HCT116 (cell line): ENCODE measurements around the gene MID1. TPM values are rescaled to one million over a fixed set of nuclear protein-coding genes. Genes with fewer than 3 reads are reported as not detected.

Source experiments
- ATAC-seq: fragments of 200-7000 bp; cut with Tn5 transposase; 2 replicates; pipeline ENCODE4 v1.9.1; 2020; ENCODE audit warnings: mild to moderate bottlenecking, moderate library complexity
- BruUV-seq: library from RNA; stranded (reverse); fragments of 400-500 nt; replicated peaks from 2 replicates; lab custom pipeline; 2021; lab: Mats Ljungman, UMichigan
- CTCF ChIA-PET: fragments of 300-600 bp; sonication (Branson Sonifier 250); formaldehyde crosslinking; loops from one replicate; lab custom pipeline; 2021; ENCODE audit warnings: antibody characterized with exemption; lab: Charles Lee
- POLR2A ChIA-PET: fragments of 300-600, 350-600 bp; sonication (Branson Sonifier 250); formaldehyde crosslinking; loops from one replicate; lab custom pipeline; 2021; ENCODE audit warnings: antibody characterized with exemption; lab: Charles Lee
- RAD21 ChIA-PET, 2 experiments: fragments of 300-600 bp; sonication (Branson Sonifier 250); formaldehyde crosslinking; loops; one replicate each; lab custom pipeline; 2023; ENCODE audit warnings: low total read pairs in 2 of 2; ENCODE audit not compliant: uncharacterized antibody in 2 of 2, unreplicated experiment in 2 of 2, low non-redundant PET in 1 of 2; lab: Charles Lee
- DNase-seq: peaks from one replicate; pipeline ENCODE4 v3.0.0-alpha.2; 2010; ENCODE audit warnings: low read depth, low spot score
- H2AFZ ChIP-seq: fragments of 200-600 bp; shearing (Covaris generic), sonication (generic); 2 replicates; pipeline ENCODE4 v1.6.1; 2017; ENCODE audit warnings: low read depth, mixed run types, mixed read lengths, antibody characterized with exemption, low read length; ENCODE audit not compliant: poor library complexity, severe bottlenecking
- H3K27ac ChIP-seq: 2 replicates; pipeline ENCODE4 v1.5.1; 2012; ENCODE audit warnings: low read depth, low read length
- H3K27me3 ChIP-seq: fragments of 200-600 bp; sonication (generic); 2 replicates; pipeline ENCODE4 v1.6.1; 2016; ENCODE audit warnings: mixed run types, low read length, mixed read lengths; ENCODE audit not compliant: insufficient read depth
- H3K36me3 ChIP-seq, 2 experiments: fragments of 200-500 bp in 1 of 2; fragments of 200-600 bp in 1 of 2; sonication (Bioruptor generic) in 1 of 2; sonication (generic) in 1 of 2; 2 replicates each; pipeline versions ENCODE4 v1.5.1 to v1.6.1; 2014 to 2016; ENCODE audit warnings: low read length in 2 of 2, inconsistent platforms in 1 of 2, mixed read lengths in 1 of 2, mixed run types in 1 of 2; ENCODE audit not compliant: insufficient read depth in 2 of 2, control insufficient read depth in 1 of 2
- H3K4me1 ChIP-seq, 2 experiments: fragments of 200-600 bp in 1 of 2; sonication (generic) in 1 of 2; 2 replicates each; pipeline versions ENCODE4 v1.5.1 to v1.6.1; 2012 to 2017; ENCODE audit warnings: low read length in 2 of 2, inconsistent platforms in 1 of 2, mild to moderate bottlenecking in 1 of 2, mixed read lengths in 1 of 2, mixed run types in 1 of 2, moderate library complexity in 1 of 2; ENCODE audit not compliant: insufficient read depth in 2 of 2, control insufficient read depth in 1 of 2
- H3K4me2 ChIP-seq: fragments of 200-600 bp; sonication (generic); 2 replicates; pipeline ENCODE4 v1.6.1; 2017; ENCODE audit warnings: mixed run types, low read length, mixed read lengths
- H3K4me3 ChIP-seq, 2 experiments: fragments of 200-600 bp in 1 of 2; sonication (generic) in 1 of 2; replicated peaks in 1 of 2; 2 replicates each; pipeline ENCODE4 v1.5.1; 2011 to 2016; ENCODE audit warnings: low read length in 2 of 2, control low read depth in 1 of 2, low read depth in 1 of 2, mild to moderate bottlenecking in 1 of 2, mixed read lengths in 1 of 2, mixed run types in 1 of 2
- H3K79me2 ChIP-seq: fragments of 200-600 bp; sonication (generic); 2 replicates; pipeline ENCODE4 v1.6.1; 2017; ENCODE audit warnings: mild to moderate bottlenecking, mixed run types, low read length, moderate library complexity, mixed read lengths; ENCODE audit not compliant: insufficient read depth
- H3K9ac ChIP-seq: fragments of 200-600 bp; sonication (generic); 2 replicates; pipeline ENCODE4 v1.6.1; 2016; ENCODE audit warnings: low read length, mixed read lengths
- H3K9me2 ChIP-seq: fragments of 200-600 bp; sonication (generic), shearing (Covaris generic); 2 replicates; pipeline ENCODE4 v1.6.1; 2017; ENCODE audit warnings: mixed run types, mild to moderate bottlenecking, moderate library complexity; ENCODE audit not compliant: insufficient read depth
- H3K9me3 ChIP-seq, 2 experiments: fragments of 200-500 bp in 1 of 2; fragments of 200-600 bp in 1 of 2; sonication (Bioruptor generic) in 1 of 2; sonication (generic) in 1 of 2; 2 replicates each; pipeline ENCODE4 v1.6.1; 2014 to 2017; ENCODE audit warnings: low read length in 2 of 2, mixed read lengths in 2 of 2, inconsistent platforms in 1 of 2, low read depth in 1 of 2, mild to moderate bottlenecking in 1 of 2, mixed run types in 1 of 2, moderate library complexity in 1 of 2; ENCODE audit not compliant: control insufficient read depth in 1 of 2, insufficient read depth in 1 of 2
- H4K20me1 ChIP-seq: fragments of 200-600 bp; sonication (generic), shearing (Covaris generic); 2 replicates; pipeline ENCODE4 v1.6.1; 2017; ENCODE audit warnings: mixed run types, mild to moderate bottlenecking, moderate library complexity; ENCODE audit not compliant: insufficient read depth
- CTCF ChIP-seq, 3 experiments: fragments of 200-600 bp in 1 of 3; sonication (generic) in 1 of 3; IDR thresholded peaks in 2 of 3; conservative IDR thresholded peaks in 1 of 3; 2 replicates each; pipeline ENCODE4 v1.5.1; 2012 to 2017; ENCODE audit warnings: low read depth in 2 of 3, low read length in 2 of 3, antibody characterized with exemption in 1 of 3, borderline replicate concordance in 1 of 3, control low read depth in 1 of 3, mild to moderate bottlenecking in 1 of 3, mixed read lengths in 1 of 3, mixed run types in 1 of 3, moderate library complexity in 1 of 3; ENCODE audit not compliant: insufficient read depth in 1 of 3
- EGR1 ChIP-seq: IDR thresholded peaks from 2 replicates; pipeline ENCODE4 v1.6.1; 2012; ENCODE audit warnings: low read depth
- EZH2 ChIP-seq: fragments of 200-600 bp; sonication (generic); IDR thresholded peaks from 2 replicates; pipeline ENCODE4 v1.6.1; 2017; ENCODE audit warnings: antibody characterized with exemption, mixed run types
- MAX ChIP-seq: IDR thresholded peaks from 2 replicates; pipeline ENCODE4 v1.6.1; 2012
- REST ChIP-seq: IDR thresholded peaks from 2 replicates; pipeline ENCODE4 v1.6.1; 2012; ENCODE audit warnings: low read depth
- ZBTB33 ChIP-seq: IDR thresholded peaks from 2 replicates; pipeline ENCODE4 v1.6.1; 2011; ENCODE audit warnings: mild to moderate bottlenecking, low read length, moderate library complexity; ENCODE audit not compliant: insufficient replicate concordance; ENCODE audit errors: extremely low read depth
- ZNF274 ChIP-seq: fragments of 200-500 bp; sonication (Bioruptor generic); IDR thresholded peaks from 2 replicates; pipeline ENCODE4 v1.6.1; 2014; ENCODE audit warnings: mild to moderate bottlenecking, low read depth, low read length, inconsistent platforms
- intact Hi-C: fragments of 100-400 bp; cut with micrococcal nuclease; formaldehyde crosslinking; loops from 2 replicates; pipeline ENCODE4 v1.10.0; 2022
- total RNA-seq: library from RNA; stranded (reverse); gene quantifications from one replicate; pipeline ENCODE4 v1.2.1, GENCODE V29; 2021; ENCODE audit not compliant: unreplicated experiment

The MID1 gene
- total RNA-seq, 1 experiment from 2014 or later = 48.8 TPM

GRCh38 chrX:10536744-10537143, 83.6 kb downstream of the MID1 start (continued):
- no peak for TF ChIP-seq REST
- no peak for TF ChIP-seq ZBTB33
- no peak for TF ChIP-seq EGR1

GRCh38 chrX:10534611-10535010, 85.8 kb downstream of the MID1 start:
- CTCF ChIA-PET = no interaction called here
- ATAC-seq (no peak), DNase-seq (no peak)
- TF ChIP-seq CTCF (IDR thresholded peaks at IDR 0.05 in 2 of 3, conservative IDR thresholded peaks at IDR 0.05 in 1 of 3; ENCODE audit: borderline replicate concordance in 1 of 3, insufficient read depth in 1 of 3, low read depth in 2 of 3, low read length in 2 of 3) (no peak), ZBTB33 (no peak), ZNF274 (no peak), MAX (no peak), EZH2 (no peak)
- H3K4me3 ChIP-seq = no peak overlapping the region
- H3K4me1 ChIP-seq = peaks cover 3 to 4% of the 10 kb centered on the region in 2 experiments; a peak in 2 of 4 replicates
- H3K9me2 ChIP-seq = no peaks in the 10 kb centered on the region
- no peaks in the 10 kb centered on the region for H3K27me3 ChIP-seq
- POLR2A ChIA-PET = no interaction called here
- H3K36me3 ChIP-seq = no peaks in the 10 kb centered on the region
- no peak overlapping the region for H3K27ac ChIP-seq
- no peak overlapping the region for H3K9ac ChIP-seq
- intact Hi-C loops = no loop called here
- BruUV-seq = no TSS peak
- H4K20me1 ChIP-seq = no peaks in the 10 kb centered on the region
- H2AFZ ChIP-seq = no peak overlapping the region
- no peak overlapping the region for H3K4me2 ChIP-seq
- no peaks in the 10 kb centered on the region for H3K9me3 ChIP-seq
- peaks cover 50% of the 10 kb centered on the region for H3K79me2 ChIP-seq
- RAD21 ChIA-PET = no interaction called here
